HFFc6 (cell line): ENCODE results near the gene SCP2. TPM values are rescaled to one million over a fixed set of nuclear protein-coding genes. Genes with fewer than 3 reads are reported as not detected.

Source experiments
- DNase-seq: peaks from one replicate; pipeline ENCODE4 v3.0.0-alpha.2; 2018
- H3K27ac Mint-ChIP-seq: 2 replicates; pipeline ENCODE4 v1.8.0; 2020; ENCODE audit warnings: mild to moderate bottlenecking, mixed read lengths
- H3K27me3 Mint-ChIP-seq: 2 replicates; pipeline ENCODE4 v1.8.0; 2021; ENCODE audit warnings: mild to moderate bottlenecking, moderate library complexity, mixed read lengths; ENCODE audit not compliant: insufficient read depth
- H3K36me3 Mint-ChIP-seq: 2 replicates; pipeline ENCODE4 v1.8.0; 2021; ENCODE audit warnings: low read depth, mixed read lengths
- H3K4me1 Mint-ChIP-seq: 2 replicates; pipeline ENCODE4 v1.8.0; 2020; ENCODE audit warnings: low read depth, mixed read lengths
- H3K4me3 Mint-ChIP-seq: 2 replicates; pipeline ENCODE4 v1.8.0; 2020; ENCODE audit warnings: mild to moderate bottlenecking, moderate library complexity, mixed read lengths
- H3K9me3 Mint-ChIP-seq: 2 replicates; pipeline ENCODE4 v1.8.0; 2020; ENCODE audit warnings: mild to moderate bottlenecking, mixed read lengths
- CTCF ChIP-seq: fragments of 200-600 bp; sonication (generic); IDR thresholded peaks from 2 replicates; pipeline ENCODE4 v1.5.0; 2021; ENCODE audit warnings: antibody characterized with exemption, mild to moderate bottlenecking
- total RNA-seq, 6 experiments: library from RNA; stranded (reverse); fragmentation: NEBNext Ultra II Directional; extraction: Animal tissue kit (Norgen Biotek cat#: 25700); gene quantifications; 2 replicates in 1 of 6; 3 replicates in 5 of 6; pipeline ENCODE4 v1.2.3, GENCODE V29; 2021

SCP2 gene
- total RNA-seq, 6 experiments from 2014 or later: 122 to 159 (median 156) TPM

- Mint-ChIP-seq H3K27ac (0 out of 2 replicates have a peak overlapping the region, but pooled peaks have one; percentile 93), H3K9me3 (peaks cover 5% of the 10 kb centered on the region; the same call in 1 of the 2 replicates), H3K27me3 (peaks cover 1% of the 10 kb centered on the region; the same call in 1 of the 2 replicates), H3K4me1 (peaks cover 66% of the 10 kb centered on the region), H3K4me3 (no peak overlapping the region), H3K36me3 (peaks cover 47% of the 10 kb centered on the region)
- DNase-seq: no peak
- no peak for TF ChIP-seq CTCF
These were observed 122.0 kb downstream of the SCP2 start for GRCh38 chr1:53048960-53049573.

- Mint-ChIP-seq H3K27ac (no peak overlapping the region), H3K4me1 (peaks cover 61% of the 10 kb centered on the region), H3K4me3 (no peak overlapping the region), H3K9me3 (peaks cover 5% of the 10 kb centered on the region; the same call in 1 of the 2 replicates), H3K27me3 (peaks cover 1% of the 10 kb centered on the region; the same call in 1 of the 2 replicates), H3K36me3 (peaks cover 48% of the 10 kb centered on the region)
- no peak for DNase-seq
- TF ChIP-seq CTCF: no peak
These were observed 122.5 kb downstream of the SCP2 start for GRCh38 chr1:53049574-53049967.

GRCh38 chr1:53050310-53050709 is 123.2 kb downstream of the SCP2 start:
- H3K36me3 Mint-ChIP-seq: peaks cover 44% of the 10 kb centered on the region
- H3K9me3 Mint-ChIP-seq: peaks cover 5% of the 10 kb centered on the region; the same call in 1 of the 2 replicates
- H3K4me3 Mint-ChIP-seq: no peak overlapping the region
- H3K27ac Mint-ChIP-seq: no peak overlapping the region
- peaks cover 54% of the 10 kb centered on the region for H3K4me1 Mint-ChIP-seq
- no peak for TF ChIP-seq CTCF
- H3K27me3 Mint-ChIP-seq: peaks cover 1% of the 10 kb centered on the region; the same call in 1 of the 2 replicates
- DNase-seq: no peak

- H3K27ac Mint-ChIP-seq: no peak overlapping the region
- peaks cover 34% of the 10 kb centered on the region for H3K36me3 Mint-ChIP-seq
- peaks cover 1% of the 10 kb centered on the region; the same call in 1 of the 2 replicates for H3K27me3 Mint-ChIP-seq
- no peak for TF ChIP-seq CTCF
- no peak overlapping the region for H3K4me3 Mint-ChIP-seq
- H3K9me3 Mint-ChIP-seq: peaks cover 4% of the 10 kb centered on the region; the same call in 1 of the 2 replicates
- peaks cover 40% of the 10 kb centered on the region for H3K4me1 Mint-ChIP-seq
- DNase-seq: no peak
These were observed 124.6 kb downstream of the SCP2 start for GRCh38 chr1:53051676-53052075.

- no peak overlapping the region for H3K4me3 Mint-ChIP-seq
- peaks cover 21% of the 10 kb centered on the region for H3K36me3 Mint-ChIP-seq
- peaks cover 1% of the 10 kb centered on the region; the same call in 1 of the 2 replicates for H3K27me3 Mint-ChIP-seq
- DNase-seq: no peak
- H3K4me1 Mint-ChIP-seq: peaks cover 36% of the 10 kb centered on the region
- H3K9me3 Mint-ChIP-seq: no peaks in the 10 kb centered on the region
- no peak overlapping the region for H3K27ac Mint-ChIP-seq
- no peak for TF ChIP-seq CTCF
These were observed 130.1 kb downstream of the SCP2 start for GRCh38 chr1:53057127-53057526.
